SK-N-SH (cell line): ENCODE measurements around the gene RNASE1. TPM values are rescaled to one million over a fixed set of nuclear protein-coding genes. Genes with fewer than 3 reads are reported as not detected.

Experiments used
- CTCF ChIA-PET: fragments of 300-600, 350-600 bp; formaldehyde crosslinking; extraction: SDS; loops from one replicate; lab custom pipeline; 2021; lab: Yijun Ruan, JAX
- POLR2A ChIA-PET: fragments of 350-600 bp; sonication (Branson Sonifier 250); formaldehyde crosslinking; extraction: SDS; loops from one replicate; lab custom pipeline; 2020; ENCODE audit warnings: antibody characterized with exemption, inconsistent platforms; lab: Yijun Ruan, JAX
- DNase-seq: peaks from one replicate; pipeline ENCODE4 v3.0.0; 2012
- H2AFZ ChIP-seq: fragments of 200-600 bp; sonication (generic); 2 replicates; pipeline ENCODE4 v1.8.1; 2016; ENCODE audit warnings: antibody characterized with exemption, mild to moderate bottlenecking, low read depth
- H3F3A ChIP-seq: fragments of 200-600 bp; sonication (generic); replicated peaks from 2 replicates; pipeline ENCODE3; 2016; ENCODE audit warnings: antibody characterized with exemption, mild to moderate bottlenecking; ENCODE audit not compliant: insufficient read depth
- H3K27ac ChIP-seq, 2 experiments: fragments of 200-500 bp in 1 of 2; fragments of 200-600 bp in 1 of 2; sonication (Bioruptor generic) in 1 of 2; sonication (generic), shearing (Covaris generic) in 1 of 2; 2 replicates each; pipeline versions ENCODE4 v1.5.1 to v1.6.1; 2014 to 2016; ENCODE audit warnings: low read depth in 2 of 2, inconsistent platforms in 1 of 2, low read length in 1 of 2, mild to moderate bottlenecking in 1 of 2, mixed read lengths in 1 of 2
- H3K27me3 ChIP-seq: fragments of 200-600 bp; sonication (generic), shearing (Covaris generic); 2 replicates; pipeline ENCODE4 v1.6.1; 2016; ENCODE audit warnings: mixed run types; ENCODE audit not compliant: insufficient read depth
- H3K36me3 ChIP-seq, 2 experiments: fragments of 200-500 bp in 1 of 2; fragments of 200-600 bp in 1 of 2; sonication (Bioruptor generic) in 1 of 2; sonication (generic) in 1 of 2; replicated peaks in 1 of 2; 2 replicates each; pipeline versions ENCODE3 to v1.5.1; 2014 to 2016; ENCODE audit warnings: low read length in 1 of 2, mild to moderate bottlenecking in 1 of 2; ENCODE audit not compliant: insufficient read depth in 2 of 2, control insufficient read depth in 1 of 2
- H3K4me1 ChIP-seq, 2 experiments: fragments of 200-500 bp in 1 of 2; fragments of 200-600 bp in 1 of 2; sonication (Bioruptor generic) in 1 of 2; sonication (generic), shearing (Covaris generic) in 1 of 2; 2 replicates each; pipeline versions ENCODE4 v1.5.1 to v1.6.1; 2014 to 2016; ENCODE audit warnings: low read depth in 1 of 2, low read length in 1 of 2, mixed run types in 1 of 2; ENCODE audit not compliant: insufficient read depth in 2 of 2, control insufficient read depth in 1 of 2
- H3K4me2 ChIP-seq: fragments of 200-600 bp; sonication (generic), shearing (Covaris generic); 2 replicates; pipeline ENCODE4 v1.6.1; 2017; ENCODE audit warnings: mixed run types
- H3K4me3 ChIP-seq, 2 experiments: fragments of 200-500 bp in 1 of 2; fragments of 200-600 bp in 1 of 2; sonication (Bioruptor generic) in 1 of 2; sonication (generic), shearing (Covaris generic) in 1 of 2; 2 replicates each; pipeline versions ENCODE4 v1.5.1 to v1.8.1; 2014 to 2016; ENCODE audit warnings: low read depth in 2 of 2, inconsistent platforms in 1 of 2, low read length in 1 of 2, mild to moderate bottlenecking in 1 of 2, mixed read lengths in 1 of 2, moderate library complexity in 1 of 2
- H3K79me2 ChIP-seq: fragments of 200-600 bp; sonication (generic); 2 replicates; pipeline ENCODE4 v1.8.1; 2017; ENCODE audit warnings: mild to moderate bottlenecking; ENCODE audit not compliant: insufficient read depth
- H3K9ac ChIP-seq: fragments of 200-600 bp; sonication (generic); 2 replicates; pipeline ENCODE4 v1.6.1; 2017; ENCODE audit warnings: mixed run types
- H3K9me2 ChIP-seq: fragments of 200-600 bp; sonication (generic); 2 replicates; pipeline ENCODE4 v1.6.1; 2017; ENCODE audit warnings: mixed run types
- H3K9me3 ChIP-seq: fragments of 200-600 bp; sonication (generic); 2 replicates; pipeline ENCODE4 v1.6.1; 2017; ENCODE audit warnings: mixed run types, mild to moderate bottlenecking, moderate library complexity
- H4K20me1 ChIP-seq: fragments of 200-600 bp; sonication (generic); 2 replicates; pipeline ENCODE4 v1.6.1; 2017; ENCODE audit warnings: mild to moderate bottlenecking, mixed run types; ENCODE audit not compliant: insufficient read depth
- CHD2 ChIP-seq: fragments of 150-350 bp; IDR thresholded peaks from 2 replicates; pipeline ENCODE4 v1.6.1; 2018; ENCODE audit warnings: low read length; ENCODE audit not compliant: partially characterized antibody
- ELF1 ChIP-seq: IDR thresholded peaks from 2 replicates; pipeline ENCODE4 v1.4.0; 2012
- EP300 ChIP-seq, 2 experiments: IDR thresholded peaks; 2 replicates each; pipeline versions ENCODE4 v1.4.0 to v1.6.1; 2012; ENCODE audit warnings: borderline replicate concordance in 1 of 2, low read depth in 1 of 2, low read length in 1 of 2
- FOSL2 ChIP-seq: IDR thresholded peaks from 2 replicates; pipeline ENCODE4 v1.4.0; 2012; ENCODE audit warnings: low read depth, mild to moderate bottlenecking, moderate library complexity, borderline replicate concordance
- GABPA ChIP-seq: IDR thresholded peaks from 2 replicates; pipeline ENCODE4 v1.4.0; 2012; ENCODE audit warnings: low read depth, mild to moderate bottlenecking
- JUND ChIP-seq: IDR thresholded peaks from 2 replicates; pipeline ENCODE4 v1.4.0; 2012
- MEF2A ChIP-seq: IDR thresholded peaks from 2 replicates; pipeline ENCODE4 v1.4.0; 2012; ENCODE audit warnings: low read depth, borderline replicate concordance
- MXI1 ChIP-seq: IDR thresholded peaks from 2 replicates; pipeline ENCODE4 v1.6.1; 2012; ENCODE audit warnings: mild to moderate bottlenecking, low read depth, low read length, improper control_type of control experiment
- POLR2AphosphoS5 ChIP-seq: IDR thresholded peaks from 2 replicates; pipeline ENCODE4 v1.6.1; 2012; ENCODE audit warnings: low read depth, low read length
- RAD21 ChIP-seq: IDR thresholded peaks from 2 replicates; pipeline ENCODE4 v1.6.1; 2012; ENCODE audit warnings: mild to moderate bottlenecking, low read length
- RFX5 ChIP-seq: IDR thresholded peaks from 2 replicates; pipeline ENCODE4 v1.6.1; 2012; ENCODE audit warnings: mild to moderate bottlenecking, improper control_type of control experiment, low read length
- SIN3A ChIP-seq: IDR thresholded peaks from 2 replicates; pipeline ENCODE4 v1.6.1; 2012; ENCODE audit warnings: low read depth, mild to moderate bottlenecking, low read length, moderate library complexity, borderline replicate concordance
- SMC3 ChIP-seq: IDR thresholded peaks from 2 replicates; pipeline ENCODE4 v1.6.1; 2012; ENCODE audit warnings: low read depth, low read length, improper control_type of control experiment
- TAF1 ChIP-seq: IDR thresholded peaks from 2 replicates; pipeline ENCODE4 v1.6.1; 2012; ENCODE audit warnings: low read depth, mild to moderate bottlenecking, low read length, moderate library complexity, borderline replicate concordance
- YY1 ChIP-seq: IDR thresholded peaks from 2 replicates; pipeline ENCODE4 v1.4.0; 2012; ENCODE audit warnings: low read depth, mild to moderate bottlenecking
- WGBS: methylation state at CpG from one replicate; pipeline ENCODE4 v1.1.6; 2017; ENCODE audit warnings: low lambda C conversion rate; 5-methylcytosine and 5-hydroxymethylcytosine counted together
- polyA plus RNA-seq, 3 experiments: library from polyadenylated mRNA; depleted of rRNA; stranded (reverse); fragments of >200 nt; gene quantifications; 2 replicates each; pipeline ENCODE4 v1.2.3, GENCODE V29; 2012
- TF ChIP-seq, protein P1 (sequence below): IDR thresholded peaks from 2 replicates; pipeline ENCODE4 v1.4.0; 2012; ENCODE audit warnings: low read depth, borderline replicate concordance
- TF ChIP-seq, protein P2 (sequence below): IDR thresholded peaks from 2 replicates; pipeline ENCODE4; 2012
- TF ChIP-seq, protein P3 (sequence below): fragments of 150-350 bp; IDR thresholded peaks from 2 replicates; pipeline ENCODE4 v1.6.1; 2017; ENCODE audit warnings: antibody characterized with exemption, low read length, low read depth, borderline replicate concordance
- TF ChIP-seq, protein P4 (sequence below): fragments of 150-350 bp; IDR thresholded peaks from 2 replicates; pipeline ENCODE4 v1.6.1; 2016; ENCODE audit warnings: mild to moderate bottlenecking, low read depth, low read length
- TF ChIP-seq, protein P5 (sequence below): IDR thresholded peaks from 2 replicates; pipeline ENCODE4 v1.4.0; 2012; ENCODE audit warnings: low read depth, borderline replicate concordance

Gene RNASE1
- polyA plus RNA-seq, 1 of the 3 experiments (the other 2 are of a cell fraction) = not detected

DNA sequence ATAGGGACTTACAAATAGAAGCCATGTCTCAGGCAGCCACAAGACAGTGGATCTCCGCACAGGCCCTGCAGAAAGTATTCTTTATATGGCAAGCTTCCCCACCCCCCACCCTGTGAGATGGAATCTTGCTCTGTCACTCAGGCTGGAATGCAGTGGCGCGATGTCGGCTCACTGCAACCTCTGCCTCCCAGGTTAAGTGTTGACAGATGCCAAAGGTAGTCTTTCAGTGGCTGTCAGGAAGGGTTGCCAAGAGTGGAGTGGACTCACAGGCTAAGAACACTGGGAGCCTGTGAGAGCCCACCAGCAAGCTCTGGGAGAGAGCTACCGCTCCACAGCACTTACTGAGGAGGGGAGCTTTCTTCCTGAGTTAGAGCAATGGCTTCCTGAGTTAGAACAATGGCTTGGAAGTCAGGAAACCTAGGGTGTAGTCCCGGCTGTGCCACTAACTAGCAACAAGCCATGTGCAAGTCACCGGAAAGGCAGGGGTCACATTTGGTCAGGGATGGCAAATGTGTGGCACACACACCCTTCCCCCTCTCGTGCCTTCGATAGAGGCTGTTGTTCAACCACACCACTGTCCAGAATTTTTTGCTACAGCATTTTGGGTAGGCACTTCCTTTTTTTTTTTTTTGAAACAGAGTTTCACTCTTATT lies 2.6 kb downstream of the RNASE1 start:
- H3K36me3 ChIP-seq = no peaks in the 10 kb centered on the region
- no peaks in the 10 kb centered on the region for H3K4me1 ChIP-seq
- ChIA-PET POLR2A (no interaction called here), CTCF (interaction anchor here (0.8 to 1.0 kb wide), 2 partner anchors 18 to 58 kb away, joined by 3 to 4 read pairs; no protein-coding TSS in a partner anchor)
- H3K9me2 ChIP-seq = no peaks in the 10 kb centered on the region
- no peak overlapping the region for H3K27ac ChIP-seq
- H3K9me3 ChIP-seq = no peaks in the 10 kb centered on the region
- H3K4me3 ChIP-seq = no peak overlapping the region
- TF ChIP-seq MXI1 = no peak
- TF ChIP-seq, protein P1, sequence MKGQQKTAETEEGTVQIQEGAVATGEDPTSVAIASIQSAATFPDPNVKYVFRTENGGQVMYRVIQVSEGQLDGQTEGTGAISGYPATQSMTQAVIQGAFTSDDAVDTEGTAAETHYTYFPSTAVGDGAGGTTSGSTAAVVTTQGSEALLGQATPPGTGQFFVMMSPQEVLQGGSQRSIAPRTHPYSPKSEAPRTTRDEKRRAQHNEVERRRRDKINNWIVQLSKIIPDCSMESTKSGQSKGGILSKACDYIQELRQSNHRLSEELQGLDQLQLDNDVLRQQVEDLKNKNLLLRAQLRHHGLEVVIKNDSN = no peak
- TF ChIP-seq SIN3A = no peak
- TF ChIP-seq, protein P2, sequence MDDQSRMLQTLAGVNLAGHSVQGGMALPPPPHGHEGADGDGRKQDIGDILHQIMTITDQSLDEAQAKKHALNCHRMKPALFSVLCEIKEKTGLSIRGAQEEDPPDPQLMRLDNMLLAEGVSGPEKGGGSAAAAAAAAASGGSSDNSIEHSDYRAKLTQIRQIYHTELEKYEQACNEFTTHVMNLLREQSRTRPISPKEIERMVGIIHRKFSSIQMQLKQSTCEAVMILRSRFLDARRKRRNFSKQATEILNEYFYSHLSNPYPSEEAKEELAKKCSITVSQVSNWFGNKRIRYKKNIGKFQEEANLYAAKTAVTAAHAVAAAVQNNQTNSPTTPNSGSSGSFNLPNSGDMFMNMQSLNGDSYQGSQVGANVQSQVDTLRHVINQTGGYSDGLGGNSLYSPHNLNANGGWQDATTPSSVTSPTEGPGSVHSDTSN = no peak
- no peak for TF ChIP-seq SMC3
- TF ChIP-seq RAD21 = no peak
- no peak for TF ChIP-seq FOSL2
- TF ChIP-seq YY1 = no peak
- TF ChIP-seq EP300 (IDR thresholded peaks at IDR 0.05; ENCODE audit: borderline replicate concordance in 1 of 2, low read depth in 1 of 2, low read length in 1 of 2) = no peak
- no peak for TF ChIP-seq CHD2
- no peak for TF ChIP-seq GABPA
- no peak for TF ChIP-seq ELF1
- TF ChIP-seq, protein P3, sequence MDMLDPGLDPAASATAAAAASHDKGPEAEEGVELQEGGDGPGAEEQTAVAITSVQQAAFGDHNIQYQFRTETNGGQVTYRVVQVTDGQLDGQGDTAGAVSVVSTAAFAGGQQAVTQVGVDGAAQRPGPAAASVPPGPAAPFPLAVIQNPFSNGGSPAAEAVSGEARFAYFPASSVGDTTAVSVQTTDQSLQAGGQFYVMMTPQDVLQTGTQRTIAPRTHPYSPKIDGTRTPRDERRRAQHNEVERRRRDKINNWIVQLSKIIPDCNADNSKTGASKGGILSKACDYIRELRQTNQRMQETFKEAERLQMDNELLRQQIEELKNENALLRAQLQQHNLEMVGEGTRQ = no peak
- TF ChIP-seq TAF1 = no peak
- no peak for TF ChIP-seq JUND
- TF ChIP-seq, protein P4, sequence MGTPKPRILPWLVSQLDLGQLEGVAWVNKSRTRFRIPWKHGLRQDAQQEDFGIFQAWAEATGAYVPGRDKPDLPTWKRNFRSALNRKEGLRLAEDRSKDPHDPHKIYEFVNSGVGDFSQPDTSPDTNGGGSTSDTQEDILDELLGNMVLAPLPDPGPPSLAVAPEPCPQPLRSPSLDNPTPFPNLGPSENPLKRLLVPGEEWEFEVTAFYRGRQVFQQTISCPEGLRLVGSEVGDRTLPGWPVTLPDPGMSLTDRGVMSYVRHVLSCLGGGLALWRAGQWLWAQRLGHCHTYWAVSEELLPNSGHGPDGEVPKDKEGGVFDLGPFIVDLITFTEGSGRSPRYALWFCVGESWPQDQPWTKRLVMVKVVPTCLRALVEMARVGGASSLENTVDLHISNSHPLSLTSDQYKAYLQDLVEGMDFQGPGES = no peak
- no peak for TF ChIP-seq RFX5
- no peak for TF ChIP-seq POLR2AphosphoS5
- TF ChIP-seq, protein P5, sequence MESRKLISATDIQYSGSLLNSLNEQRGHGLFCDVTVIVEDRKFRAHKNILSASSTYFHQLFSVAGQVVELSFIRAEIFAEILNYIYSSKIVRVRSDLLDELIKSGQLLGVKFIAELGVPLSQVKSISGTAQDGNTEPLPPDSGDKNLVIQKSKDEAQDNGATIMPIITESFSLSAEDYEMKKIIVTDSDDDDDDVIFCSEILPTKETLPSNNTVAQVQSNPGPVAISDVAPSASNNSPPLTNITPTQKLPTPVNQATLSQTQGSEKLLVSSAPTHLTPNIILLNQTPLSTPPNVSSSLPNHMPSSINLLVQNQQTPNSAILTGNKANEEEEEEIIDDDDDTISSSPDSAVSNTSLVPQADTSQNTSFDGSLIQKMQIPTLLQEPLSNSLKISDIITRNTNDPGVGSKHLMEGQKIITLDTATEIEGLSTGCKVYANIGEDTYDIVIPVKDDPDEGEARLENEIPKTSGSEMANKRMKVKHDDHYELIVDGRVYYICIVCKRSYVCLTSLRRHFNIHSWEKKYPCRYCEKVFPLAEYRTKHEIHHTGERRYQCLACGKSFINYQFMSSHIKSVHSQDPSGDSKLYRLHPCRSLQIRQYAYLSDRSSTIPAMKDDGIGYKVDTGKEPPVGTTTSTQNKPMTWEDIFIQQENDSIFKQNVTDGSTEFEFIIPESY = no peak
- TF ChIP-seq MEF2A = no peak
- H3K9ac ChIP-seq = no peak overlapping the region
- DNase-seq = no peak
- peaks cover 55% of the 10 kb centered on the region for H3K27me3 ChIP-seq
- 15% methylated on average over 9 of the region's 9 CpGs for WGBS
- H4K20me1 ChIP-seq = no peaks in the 10 kb centered on the region
- H2AFZ ChIP-seq = no peak overlapping the region
- H3F3A ChIP-seq = no peaks in the 10 kb centered on the region
- H3K79me2 ChIP-seq = no peaks in the 10 kb centered on the region
- H3K4me2 ChIP-seq = no peak overlapping the region
